ENCODE measurements around the gene NRP2. TPM values are rescaled to one million over a fixed set of nuclear protein-coding genes. Genes with fewer than 3 reads are reported as not detected.

NRP2 gene
- total RNA-seq, 1 experiment from 2014 or later: 31.0 TPM

DNA sequence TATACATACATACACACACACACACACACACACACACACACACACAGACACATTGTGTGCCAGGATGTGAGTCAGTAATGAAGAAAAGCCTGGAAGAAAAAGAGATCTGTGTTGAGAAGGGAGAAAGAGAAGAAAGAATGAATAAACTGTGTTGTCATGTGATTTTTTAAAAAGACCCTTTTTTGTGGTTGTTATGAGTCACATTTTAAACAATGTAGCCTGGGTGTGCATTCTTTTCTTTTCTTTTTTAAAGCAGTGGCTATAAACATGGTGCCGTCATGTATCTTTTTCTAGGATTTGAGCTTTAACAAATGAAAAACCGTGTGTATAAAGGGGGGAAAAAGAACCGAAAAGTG lies 87.2 kb downstream of the NRP2 start:
- Histone ChIP-seq H3K9me3 (ENCODE audit: insufficient read depth, low read depth) (no peaks in the 10 kb centered on the region), H3K4me2 (no peak overlapping the region), H3K4me3 (no peak overlapping the region), H3K27me3 (ENCODE audit: insufficient read depth, low read depth) (no peaks in the 10 kb centered on the region), H3K36me3 (ENCODE audit: low read depth) (no peaks in the 10 kb centered on the region), H3F3A (ENCODE audit: insufficient read depth, low read depth) (no peaks in the 10 kb centered on the region), H3K4me1 (replicated peaks; ENCODE audit: insufficient read depth) (no peaks in the 10 kb centered on the region), H4K20me1 (ENCODE audit: insufficient read depth) (no peaks in the 10 kb centered on the region), H2AFZ (no peak overlapping the region), H3K79me2 (ENCODE audit: low read depth) (no peaks in the 10 kb centered on the region), H3K27ac (no peak overlapping the region), H3K9me2 (ENCODE audit: insufficient read depth) (no peaks in the 10 kb centered on the region)
- intact Hi-C loops (cut with micrococcal nuclease; ENCODE audit: unreplicated experiment): no loop called here
- CTCF ChIA-PET: no interaction called here
- no peak for DNase-seq
- POLR2A ChIA-PET (ENCODE audit: unreplicated experiment): no interaction called here
- no peak for TF ChIP-seq EZH2 (IDR thresholded peaks at IDR 0.05; ENCODE audit: low read depth)
- TF ChIP-seq, protein P1, sequence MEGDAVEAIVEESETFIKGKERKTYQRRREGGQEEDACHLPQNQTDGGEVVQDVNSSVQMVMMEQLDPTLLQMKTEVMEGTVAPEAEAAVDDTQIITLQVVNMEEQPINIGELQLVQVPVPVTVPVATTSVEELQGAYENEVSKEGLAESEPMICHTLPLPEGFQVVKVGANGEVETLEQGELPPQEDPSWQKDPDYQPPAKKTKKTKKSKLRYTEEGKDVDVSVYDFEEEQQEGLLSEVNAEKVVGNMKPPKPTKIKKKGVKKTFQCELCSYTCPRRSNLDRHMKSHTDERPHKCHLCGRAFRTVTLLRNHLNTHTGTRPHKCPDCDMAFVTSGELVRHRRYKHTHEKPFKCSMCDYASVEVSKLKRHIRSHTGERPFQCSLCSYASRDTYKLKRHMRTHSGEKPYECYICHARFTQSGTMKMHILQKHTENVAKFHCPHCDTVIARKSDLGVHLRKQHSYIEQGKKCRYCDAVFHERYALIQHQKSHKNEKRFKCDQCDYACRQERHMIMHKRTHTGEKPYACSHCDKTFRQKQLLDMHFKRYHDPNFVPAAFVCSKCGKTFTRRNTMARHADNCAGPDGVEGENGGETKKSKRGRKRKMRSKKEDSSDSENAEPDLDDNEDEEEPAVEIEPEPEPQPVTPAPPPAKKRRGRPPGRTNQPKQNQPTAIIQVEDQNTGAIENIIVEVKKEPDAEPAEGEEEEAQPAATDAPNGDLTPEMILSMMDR (conservative IDR thresholded peaks at IDR 0.05): no peak
- no TSS peak for BruUV-seq (replicated peaks)

- no peaks in the 10 kb centered on the region for H3K79me2 ChIP-seq (ENCODE audit: low read depth)
- H4K20me1 ChIP-seq (ENCODE audit: insufficient read depth): no peaks in the 10 kb centered on the region
- H3F3A ChIP-seq (ENCODE audit: insufficient read depth, low read depth): no peaks in the 10 kb centered on the region
- H3K36me3 ChIP-seq (ENCODE audit: low read depth): no peaks in the 10 kb centered on the region
- no peaks in the 10 kb centered on the region for H3K27me3 ChIP-seq (ENCODE audit: insufficient read depth, low read depth)
- H3K4me2 ChIP-seq: no peak overlapping the region
- no peak overlapping the region for H3K27ac ChIP-seq
- TF ChIP-seq, protein P1 (conservative IDR thresholded peaks at IDR 0.05): no peak
- no peak for TF ChIP-seq EZH2 (IDR thresholded peaks at IDR 0.05; ENCODE audit: low read depth)
- intact Hi-C loops (cut with micrococcal nuclease; ENCODE audit: unreplicated experiment): no loop called here
- no peak overlapping the region for H2AFZ ChIP-seq
- no peaks in the 10 kb centered on the region for H3K9me3 ChIP-seq (ENCODE audit: insufficient read depth, low read depth)
- no peak overlapping the region for H3K4me3 ChIP-seq
- H3K4me1 ChIP-seq (replicated peaks; ENCODE audit: insufficient read depth): no peaks in the 10 kb centered on the region
- no TSS peak for BruUV-seq (replicated peaks)
- DNase-seq: no peak
- H3K9me2 ChIP-seq (ENCODE audit: insufficient read depth): no peaks in the 10 kb centered on the region
- ChIA-PET POLR2A (ENCODE audit: unreplicated experiment) (no interaction called here), CTCF (no interaction called here)
These were observed 87.6 kb downstream of the NRP2 start for GRCh38 chr2:205769879-205770278.

- Histone ChIP-seq H3K4me3 (no peak overlapping the region), H3K27me3 (ENCODE audit: insufficient read depth, low read depth) (no peaks in the 10 kb centered on the region), H3K9me3 (ENCODE audit: insufficient read depth, low read depth) (no peaks in the 10 kb centered on the region), H4K20me1 (ENCODE audit: insufficient read depth) (no peaks in the 10 kb centered on the region), H3K36me3 (ENCODE audit: low read depth) (no peaks in the 10 kb centered on the region), H3K79me2 (ENCODE audit: low read depth) (no peaks in the 10 kb centered on the region), H3K9me2 (ENCODE audit: insufficient read depth) (no peaks in the 10 kb centered on the region), H3F3A (ENCODE audit: insufficient read depth, low read depth) (no peaks in the 10 kb centered on the region), H3K27ac (no peak overlapping the region), H2AFZ (no peak overlapping the region), H3K4me1 (replicated peaks; ENCODE audit: insufficient read depth) (no peaks in the 10 kb centered on the region), H3K4me2 (no peak overlapping the region)
- POLR2A ChIA-PET (ENCODE audit: unreplicated experiment): no interaction called here
- no TSS peak for BruUV-seq (replicated peaks)
- CTCF ChIA-PET: no interaction called here
- no peak for DNase-seq
- TF ChIP-seq EZH2 (IDR thresholded peaks at IDR 0.05; ENCODE audit: low read depth): no peak
- TF ChIP-seq, protein P1 (conservative IDR thresholded peaks at IDR 0.05): no peak
- intact Hi-C loops (cut with micrococcal nuclease; ENCODE audit: unreplicated experiment): no loop called here
These were observed 88.3 kb downstream of the NRP2 start for GRCh38 chr2:205770577-205770976.

Data from PC-9 (cell line).